GM19438 (cell line): Measurements from ENCODE around the gene RABL2A.
"Not testable (repeated sequence)": the region's sequence is repeated elsewhere in the genome, so short reads cannot be mapped to it uniquely, and the experiment has no call there.

Experiments
- ATAC-seq: cut with Tn5 transposase; IDR thresholded peaks from one replicate; pipeline ENCODE4 v1.9.1; 2021; ENCODE audit warnings: low read depth; ENCODE audit not compliant: unreplicated experiment

The RABL2A gene

GRCh38 chr2:113677330-113677729 is 50.3 kb downstream of the RABL2A start:
- no peak for ATAC-seq

- no peak for ATAC-seq
These were observed 52.4 kb downstream of the RABL2A start for GRCh38 chr2:113679457-113679856.

- no peak for ATAC-seq
These were observed 58.4 kb downstream of the RABL2A start for GRCh38 chr2:113685471-113685870.

GRCh38 chr2:113686537-113686936 is 59.5 kb downstream of the RABL2A start:
- ATAC-seq, result no peak

- not testable (repeated sequence) for ATAC-seq
These were observed 63.8 kb downstream of the RABL2A start for GRCh38 chr2:113690871-113691270.
